ENCODE results near the gene RBM10.

RBM10 gene

DNA sequence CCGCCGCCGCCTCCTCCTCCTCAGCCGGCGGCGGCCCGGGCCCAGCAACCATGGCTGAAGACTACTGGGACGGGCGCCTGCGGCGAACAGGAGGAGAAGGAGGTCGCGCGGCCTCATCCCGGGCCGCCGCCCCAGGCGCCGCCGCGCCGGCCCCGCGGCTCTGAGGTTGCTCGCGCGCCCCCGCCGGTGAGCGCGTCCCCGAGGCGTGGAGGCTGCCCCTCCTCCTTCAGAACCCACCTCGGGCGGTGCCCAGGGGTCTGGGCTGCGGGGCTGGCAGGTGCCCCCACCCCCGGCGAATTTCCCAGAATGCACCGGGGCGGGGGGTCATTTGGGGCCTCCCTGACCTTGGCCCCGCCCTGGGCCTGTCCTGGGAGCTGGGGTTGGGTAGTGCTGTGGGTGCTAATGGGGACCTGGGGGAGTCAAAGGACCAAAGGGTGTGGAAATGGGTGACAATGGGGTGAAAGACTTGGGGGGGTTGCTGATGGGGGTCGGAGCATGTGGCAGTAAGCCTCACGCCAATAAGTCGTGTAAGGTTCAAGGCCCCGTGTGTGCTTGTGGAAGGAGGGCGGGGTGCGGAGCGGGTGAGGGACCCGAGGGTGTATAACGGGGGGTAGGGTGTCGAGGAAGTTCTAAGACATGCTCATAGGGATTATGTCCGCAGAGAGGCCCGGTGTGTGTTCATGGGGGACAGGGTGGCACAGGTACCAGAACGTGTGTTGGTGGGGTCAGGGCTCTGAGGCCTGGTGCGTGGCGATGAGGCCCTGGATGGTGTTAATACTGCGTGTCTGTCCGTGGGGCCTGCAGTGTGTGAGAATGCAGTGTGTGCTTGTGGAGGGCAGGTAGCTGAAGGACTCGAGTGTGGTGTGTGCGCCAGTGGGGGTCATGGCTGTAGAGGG is 74.1 kb downstream of the RBM10 start:
- DNase-seq (ENCODE audit: low spot score) = peak; percentile 35

DNA sequence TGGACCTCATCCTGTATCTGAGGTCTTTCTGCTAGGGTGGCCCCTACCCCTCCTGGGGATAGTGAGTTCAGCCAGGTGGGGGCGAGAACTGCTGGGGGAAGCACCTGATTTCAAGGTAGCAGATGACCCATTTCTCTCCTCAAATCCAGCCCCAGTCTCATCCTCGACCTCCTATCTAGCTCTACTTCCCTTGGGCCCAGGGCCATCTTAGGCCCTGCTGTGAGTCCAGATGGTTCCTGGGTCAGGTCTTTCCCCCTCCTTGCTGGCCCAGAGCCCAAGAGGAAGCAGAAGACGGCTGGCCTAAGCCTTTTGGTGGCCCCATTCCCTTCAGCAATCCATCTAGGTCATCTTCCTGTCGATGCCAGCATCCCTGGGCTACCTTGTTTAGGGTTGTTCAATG is 76.7 kb downstream of the RBM10 start:
- DNase-seq (ENCODE audit: low spot score) = no peak

DNA sequence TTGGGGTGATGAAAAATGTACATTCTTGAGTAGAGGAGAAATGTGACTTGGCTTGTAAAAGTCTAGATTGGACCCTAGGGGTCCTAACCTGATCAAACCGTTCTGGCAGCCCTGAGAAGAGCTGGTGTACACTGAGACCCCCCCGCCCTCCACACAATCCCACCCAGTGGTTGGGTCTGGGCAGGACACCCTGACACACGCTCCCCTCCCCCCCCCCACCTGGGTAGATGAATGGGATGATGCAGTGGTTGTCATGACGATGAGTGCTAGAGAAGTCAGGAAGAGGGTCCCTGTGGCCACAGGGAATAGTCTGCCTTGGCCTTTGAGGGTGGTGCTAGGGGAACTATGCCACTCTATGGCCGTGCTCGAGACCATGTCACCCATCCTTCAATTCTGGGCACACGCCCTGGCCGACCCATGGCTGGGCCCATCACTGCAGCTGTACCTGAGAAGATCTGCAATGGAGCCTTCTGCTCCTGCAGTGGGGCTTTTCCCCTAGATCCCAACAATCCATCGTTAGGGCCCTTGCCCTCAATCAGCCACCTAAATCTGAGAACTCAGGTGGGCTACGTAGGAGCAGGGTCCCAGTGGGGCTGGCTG is 77.8 kb downstream of the RBM10 start:
- DNase-seq (ENCODE audit: low spot score) = no peak

DNA sequence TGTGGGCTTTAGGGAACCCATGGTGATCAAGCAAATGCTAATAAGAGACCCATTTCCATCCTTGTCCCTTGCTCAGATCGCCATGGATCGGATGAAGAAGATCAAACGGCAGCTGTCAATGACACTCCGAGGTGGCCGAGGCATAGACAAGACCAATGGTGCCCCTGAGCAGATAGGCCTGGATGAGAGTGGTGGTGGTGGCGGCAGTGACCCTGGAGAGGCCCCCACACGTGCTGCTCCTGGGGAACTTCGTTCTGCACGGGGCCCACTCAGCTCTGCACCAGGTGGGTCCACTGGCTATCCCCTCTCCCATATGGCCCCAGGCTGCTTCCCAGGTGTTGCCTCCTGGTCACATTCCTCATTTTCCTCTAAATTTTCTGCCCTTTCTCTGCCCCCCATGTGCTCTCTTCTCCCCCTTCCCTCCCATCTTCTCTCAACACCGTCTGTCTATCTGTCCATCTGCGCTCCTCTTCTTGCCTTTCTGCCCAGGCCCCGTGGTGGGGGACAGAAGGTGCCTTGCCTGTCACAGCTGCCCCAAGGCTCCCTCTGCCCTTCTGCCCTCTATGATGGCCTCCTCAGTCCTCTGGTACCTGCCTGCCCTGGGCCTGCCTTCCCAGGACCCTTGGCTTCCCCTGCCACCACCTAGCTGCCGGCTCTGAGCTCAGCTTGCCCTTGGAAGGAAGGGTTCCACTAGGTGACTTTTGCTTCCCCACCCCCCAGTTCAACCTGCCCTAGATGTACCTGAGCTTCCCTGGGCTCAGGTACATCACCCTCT is 78.6 kb downstream of the RBM10 start:
- no peak for DNase-seq (ENCODE audit: low spot score)

DNA sequence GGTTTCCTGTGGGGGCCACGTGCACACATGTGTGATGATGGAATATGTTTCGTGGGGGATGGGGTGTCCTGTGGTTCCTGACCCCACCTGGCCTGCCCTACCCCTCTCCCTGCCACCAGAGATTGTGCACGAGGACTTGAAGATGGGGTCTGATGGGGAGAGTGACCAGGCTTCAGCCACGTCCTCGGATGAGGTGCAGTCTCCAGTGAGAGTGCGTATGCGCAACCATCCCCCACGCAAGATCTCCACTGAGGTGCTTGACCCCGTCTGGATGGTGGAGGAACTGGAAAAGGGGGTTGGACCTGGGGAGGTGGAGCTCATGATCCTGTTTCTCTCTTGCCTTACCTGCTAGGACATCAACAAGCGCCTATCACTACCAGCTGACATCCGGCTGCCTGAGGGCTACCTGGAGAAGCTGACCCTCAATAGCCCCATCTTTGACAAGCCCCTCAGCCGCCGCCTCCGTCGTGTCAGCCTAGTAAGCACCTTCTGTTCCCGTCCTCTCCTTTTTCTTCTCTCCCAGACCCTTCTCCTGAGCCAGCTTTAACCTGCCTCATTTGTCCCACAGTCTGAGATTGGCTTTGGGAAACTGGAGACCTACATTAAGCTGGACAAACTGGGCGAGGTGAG is 79.4 kb downstream of the RBM10 start:
- DNase-seq (ENCODE audit: low spot score) = no peak

DNA sequence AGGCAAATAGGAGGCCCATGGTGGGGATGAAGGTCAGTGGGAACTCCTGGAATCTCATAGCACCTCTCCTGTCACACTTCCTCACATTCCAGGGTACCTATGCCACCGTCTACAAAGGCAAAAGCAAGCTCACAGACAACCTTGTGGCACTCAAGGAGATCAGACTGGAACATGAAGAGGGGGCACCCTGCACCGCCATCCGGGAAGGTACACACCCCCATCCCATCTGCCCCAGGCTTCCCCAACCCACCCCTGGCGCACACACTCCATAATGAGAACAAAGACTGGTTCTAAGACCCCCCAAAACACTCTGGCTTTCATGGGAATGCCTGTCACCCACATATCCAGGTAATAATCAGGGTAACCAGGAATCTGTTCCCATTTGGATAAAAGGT is 79.9 kb downstream of the RBM10 start:
- DNase-seq (ENCODE audit: low spot score) = no peak

DNA sequence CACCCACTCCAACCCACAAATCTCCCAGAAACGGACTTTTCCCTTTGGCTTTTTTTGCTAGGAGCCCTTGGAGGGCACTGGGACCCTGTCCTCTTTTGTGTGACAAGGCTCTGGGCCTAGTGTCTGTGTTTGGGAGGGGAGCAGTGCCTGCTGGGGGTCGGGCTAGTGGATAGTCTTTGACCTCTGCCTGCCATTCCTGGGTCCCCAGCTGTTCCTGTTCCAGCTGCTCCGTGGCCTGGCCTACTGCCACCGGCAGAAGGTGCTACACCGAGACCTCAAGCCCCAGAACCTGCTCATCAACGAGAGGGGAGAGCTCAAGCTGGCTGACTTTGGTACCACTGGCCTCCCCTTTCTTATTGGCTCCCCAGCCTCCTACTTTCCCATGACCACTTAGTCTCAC is 81.0 kb downstream of the RBM10 start:
- no peak for DNase-seq (ENCODE audit: low spot score)

DNA sequence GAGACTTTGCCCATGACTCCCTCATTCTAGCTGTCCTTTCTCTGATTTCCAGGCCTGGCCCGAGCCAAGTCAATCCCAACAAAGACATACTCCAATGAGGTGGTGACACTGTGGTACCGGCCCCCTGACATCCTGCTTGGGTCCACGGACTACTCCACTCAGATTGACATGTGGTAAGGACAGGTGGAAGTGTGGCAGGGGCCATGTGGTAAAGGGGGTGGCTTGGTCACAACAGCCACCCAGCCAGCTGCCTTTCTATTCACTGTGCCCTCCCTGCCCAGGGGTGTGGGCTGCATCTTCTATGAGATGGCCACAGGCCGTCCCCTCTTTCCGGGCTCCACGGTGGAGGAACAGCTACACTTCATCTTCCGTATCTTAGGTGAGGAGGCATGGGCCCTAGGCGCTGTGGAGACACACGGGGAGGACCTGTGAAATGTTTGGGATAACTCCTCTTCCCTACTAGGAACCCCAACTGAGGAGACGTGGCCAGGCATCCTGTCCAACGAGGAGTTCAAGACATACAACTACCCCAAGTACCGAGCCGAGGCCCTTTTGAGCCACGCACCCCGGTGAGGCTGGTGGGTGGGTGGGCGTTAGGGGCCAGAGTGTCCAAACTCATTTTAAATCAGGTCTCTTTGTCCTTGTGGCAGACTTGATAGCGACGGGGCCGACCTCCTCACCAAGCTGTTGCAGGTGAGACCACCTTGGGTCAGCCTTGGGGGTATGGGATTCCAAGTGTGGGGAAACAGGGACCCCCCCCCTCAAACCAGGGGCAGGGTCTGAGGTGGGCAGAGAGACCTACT is 81.7 kb downstream of the RBM10 start:
- DNase-seq (ENCODE audit: low spot score) = no peak

DNA sequence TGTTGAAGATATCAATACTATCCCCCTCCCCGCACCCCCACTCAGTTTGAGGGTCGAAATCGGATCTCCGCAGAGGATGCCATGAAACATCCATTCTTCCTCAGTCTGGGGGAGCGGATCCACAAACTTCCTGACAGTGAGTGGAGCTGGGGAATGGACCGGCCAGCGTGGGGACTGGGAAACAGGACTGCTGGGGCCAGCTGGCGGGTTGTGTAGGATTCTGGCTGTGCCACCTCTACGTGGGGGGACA is 82.2 kb downstream of the RBM10 start:
- DNase-seq (ENCODE audit: low spot score) = no peak

DNA sequence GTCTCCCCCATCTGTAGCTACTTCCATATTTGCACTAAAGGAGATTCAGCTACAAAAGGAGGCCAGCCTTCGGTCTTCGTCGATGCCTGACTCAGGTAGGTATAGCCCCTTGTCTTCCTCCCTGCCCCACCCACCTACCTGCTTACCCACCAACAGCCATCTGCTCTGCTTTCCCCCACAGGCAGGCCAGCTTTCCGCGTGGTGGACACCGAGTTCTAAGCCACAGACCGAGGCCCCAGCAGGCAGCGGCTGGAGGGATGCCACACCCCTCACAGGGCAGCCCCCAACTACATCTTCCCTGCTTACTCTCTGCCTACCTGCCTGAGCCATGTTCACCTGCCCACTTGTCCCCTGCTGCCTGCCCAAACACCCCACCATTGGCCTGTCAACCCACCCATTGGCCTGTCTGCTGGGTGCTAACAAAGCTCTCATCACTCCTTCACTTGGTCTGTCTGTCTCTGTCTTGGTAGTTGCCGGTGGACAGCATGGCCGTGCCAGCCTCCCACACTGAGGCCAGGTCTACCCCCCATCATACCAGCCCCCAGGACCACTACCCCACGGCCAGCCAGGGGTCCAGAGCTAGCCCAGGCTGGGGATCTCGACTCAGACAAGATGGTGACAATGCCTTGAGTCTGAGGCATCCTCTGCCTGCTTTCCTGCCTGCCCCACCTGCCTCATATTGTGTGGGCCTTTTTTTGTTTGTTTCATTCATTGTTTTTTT is 83.7 kb downstream of the RBM10 start:
- DNase-seq (ENCODE audit: low spot score) = no peak

DNA sequence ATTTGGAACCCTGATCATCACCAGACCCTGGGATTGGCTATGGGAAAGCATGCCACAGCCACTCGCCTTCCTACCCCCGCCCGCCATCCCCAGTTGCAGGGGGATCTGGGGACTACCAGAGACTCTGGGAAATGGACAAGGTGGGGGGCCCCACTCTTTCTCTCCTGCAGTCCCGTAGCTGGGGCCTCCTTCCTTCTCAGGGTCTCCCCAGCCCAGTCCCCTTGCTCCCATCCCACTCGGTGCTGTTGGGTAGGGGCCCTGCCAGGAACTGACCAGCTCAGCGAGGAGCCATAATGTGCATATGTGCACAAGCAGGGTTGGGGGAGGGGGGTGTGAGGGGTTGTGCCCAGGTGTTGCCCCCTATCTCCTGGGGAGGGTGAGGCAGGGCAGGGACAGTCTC is 84.4 kb downstream of the RBM10 start:
- no peak for DNase-seq (ENCODE audit: low spot score)

DNA sequence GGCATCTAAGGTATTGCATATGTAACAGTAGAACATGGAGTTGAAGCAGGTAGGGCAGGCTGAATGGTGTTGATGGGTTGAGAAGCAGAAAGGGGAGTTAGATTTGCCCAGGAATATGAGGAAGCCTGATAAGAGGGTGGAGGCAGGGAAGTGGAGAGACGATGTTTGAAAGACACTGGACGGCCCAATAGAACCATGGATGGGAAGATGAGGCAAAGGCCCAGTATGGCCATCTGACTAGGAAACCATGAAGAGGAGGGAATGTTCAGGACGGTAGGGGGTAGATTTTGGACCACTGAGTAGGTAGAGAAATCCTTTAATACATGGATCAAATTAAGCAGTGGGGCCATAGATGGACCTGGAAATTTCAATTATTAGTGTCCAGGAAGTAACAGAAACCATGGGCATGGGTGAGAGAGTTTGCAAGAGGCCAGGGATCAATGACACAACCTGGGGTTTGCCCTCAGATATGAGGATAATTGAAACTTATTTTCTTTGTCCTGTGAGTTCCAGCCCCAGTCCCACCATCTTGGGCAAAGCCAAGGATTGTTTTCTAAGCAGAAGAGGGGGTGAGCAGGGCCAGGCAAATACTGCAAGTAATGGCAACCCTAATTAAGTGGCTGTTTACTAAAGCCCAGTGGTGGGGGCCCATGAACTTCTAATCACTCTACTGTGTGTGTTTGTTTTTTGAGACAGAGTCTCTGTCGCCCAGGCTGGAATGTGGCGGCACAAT is 85.3 kb downstream of the RBM10 start:
- no peak for DNase-seq (ENCODE audit: low spot score)

DNA sequence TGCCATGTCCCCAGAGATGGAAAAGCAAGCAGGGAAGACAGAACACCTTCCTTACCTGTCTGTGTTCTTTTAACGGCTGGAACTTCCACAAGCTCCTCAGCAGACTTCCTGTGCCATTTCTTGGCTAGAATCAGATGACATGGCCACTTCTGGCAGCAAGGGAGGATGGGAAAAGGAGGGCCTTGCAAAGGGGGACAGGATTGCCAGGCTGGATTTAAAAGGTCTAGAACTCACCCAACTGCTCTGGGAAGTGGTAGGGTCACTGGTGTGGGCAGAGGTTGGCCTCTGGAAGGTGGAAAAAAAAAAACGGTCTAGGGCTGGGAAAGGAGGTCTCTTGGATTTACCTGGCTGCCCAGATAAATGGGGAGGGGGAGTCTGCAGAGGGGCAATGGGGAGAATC is 86.1 kb downstream of the RBM10 start:
- no peak for DNase-seq (ENCODE audit: low spot score)

DNA sequence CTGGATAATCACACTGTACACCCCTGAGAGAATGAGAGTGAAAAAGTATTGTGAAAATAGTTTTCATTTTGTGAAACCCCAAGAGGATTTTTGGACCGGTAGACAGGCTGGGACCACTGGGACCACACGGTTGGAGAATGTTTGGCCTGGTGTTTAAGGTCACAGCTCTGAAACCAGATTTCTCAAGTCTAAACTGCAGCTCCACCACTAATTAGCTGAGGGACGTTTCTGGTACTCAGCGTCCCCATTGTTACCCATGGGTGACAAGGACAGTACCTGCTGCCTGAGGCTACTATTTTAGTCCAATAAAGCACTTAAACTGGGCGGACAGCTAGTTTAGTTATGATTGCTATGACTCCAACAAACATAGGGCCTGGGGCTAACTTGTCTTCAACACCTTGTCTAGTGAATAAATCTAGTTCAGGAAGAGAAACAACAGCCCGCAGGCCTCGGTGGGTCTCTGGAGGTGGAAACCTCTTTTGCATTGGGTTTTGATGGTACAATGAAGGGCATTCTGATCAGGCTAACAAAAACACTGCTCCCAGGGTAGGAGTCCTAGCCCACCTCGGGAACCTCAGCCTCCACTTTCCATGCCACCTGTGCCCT is 87.3 kb downstream of the RBM10 start:
- DNase-seq (ENCODE audit: low spot score) = no peak

DNA sequence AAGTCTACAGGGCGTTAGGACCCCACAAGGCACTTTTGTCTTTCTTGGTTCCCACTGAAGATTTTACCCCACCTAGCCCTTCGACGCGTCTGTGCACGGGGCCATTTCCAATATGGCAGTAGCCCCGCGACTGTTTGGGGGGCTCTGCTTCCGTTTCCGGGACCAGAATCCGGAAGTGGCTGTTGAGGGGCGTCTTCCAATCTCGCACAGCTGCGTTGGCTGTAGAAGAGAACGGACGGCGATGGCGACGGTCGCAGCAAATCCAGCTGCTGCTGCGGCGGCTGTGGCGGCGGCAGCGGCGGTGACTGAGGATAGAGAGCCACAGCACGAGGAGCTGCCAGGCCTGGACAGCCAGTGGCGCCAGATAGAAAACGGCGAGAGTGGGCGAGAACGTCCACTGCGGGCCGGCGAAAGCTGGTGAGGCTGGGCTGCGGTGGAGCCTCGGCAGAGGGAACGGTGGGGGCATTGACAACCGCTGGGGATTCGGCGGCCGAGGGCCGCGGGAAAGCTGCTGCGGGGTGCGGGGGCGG is 87.8 kb downstream of the RBM10 start, which contains the start of gene USP11:
Gene USP11 (plus strand): TSS at position 207 of the 530 bp plus-strand sequence. CDS start 35 bp downstream, at position 242.
- DNase-seq (ENCODE audit: low spot score) = peak; percentile 52

DNA sequence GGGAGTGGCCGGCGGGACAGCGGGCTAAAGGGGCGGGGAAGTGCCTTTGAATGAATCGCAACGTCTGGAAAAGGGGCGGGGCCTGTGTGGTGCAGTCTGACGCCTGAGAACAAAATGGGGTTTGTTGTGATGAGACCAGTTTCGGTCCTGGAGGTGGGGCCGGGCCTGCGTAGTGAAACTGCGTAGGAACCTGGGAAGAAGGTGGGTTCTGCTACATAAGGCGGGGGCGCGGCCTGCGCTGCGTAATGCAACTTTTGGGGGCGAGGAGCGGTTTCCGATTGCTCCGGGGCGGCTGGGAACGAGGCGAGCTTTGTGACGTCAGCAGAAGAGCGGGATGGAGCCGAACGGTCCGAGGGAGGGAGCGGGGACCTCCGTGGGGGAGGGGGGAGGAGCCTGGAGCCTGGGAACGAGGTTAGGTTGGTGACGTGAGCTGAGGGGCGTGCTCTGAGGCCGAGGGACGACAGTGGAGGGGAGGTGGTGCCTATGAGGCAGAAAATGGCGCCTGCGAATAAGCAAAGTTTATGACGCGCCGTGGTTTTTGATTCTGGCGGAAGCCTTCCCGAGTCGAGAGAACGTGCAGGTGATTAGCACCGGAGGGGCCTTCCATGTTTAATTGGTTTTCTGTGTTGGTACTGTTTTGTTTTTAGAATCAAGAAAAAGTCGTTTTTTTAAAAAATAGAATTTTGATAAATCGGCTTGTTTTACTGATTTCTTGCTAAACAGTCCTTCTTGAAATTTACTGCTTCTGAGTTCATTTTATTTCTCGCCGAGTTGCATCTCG is 88.5 kb downstream of the RBM10 start:
- peak; percentile 97 for DNase-seq (ENCODE audit: low spot score)

DNA sequence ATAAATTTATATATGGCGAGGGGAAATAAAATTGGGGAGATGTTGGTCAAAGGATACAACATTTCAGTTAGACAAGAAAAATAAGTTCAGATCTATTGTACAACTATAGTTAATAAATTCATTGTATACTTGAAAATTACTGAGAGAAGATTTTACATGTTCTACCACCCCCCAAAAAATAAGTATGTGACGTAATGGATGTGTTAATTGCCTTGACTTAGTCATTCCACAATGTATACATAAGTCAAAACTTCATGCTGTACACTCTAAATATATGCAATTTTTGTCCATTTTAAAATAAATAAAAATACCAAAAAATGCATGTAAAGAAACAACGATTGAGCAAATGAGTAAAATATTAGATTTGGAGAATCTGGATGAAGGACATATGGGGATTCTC is 89.6 kb downstream of the RBM10 start:
- DNase-seq (ENCODE audit: low spot score) = no peak

DNA sequence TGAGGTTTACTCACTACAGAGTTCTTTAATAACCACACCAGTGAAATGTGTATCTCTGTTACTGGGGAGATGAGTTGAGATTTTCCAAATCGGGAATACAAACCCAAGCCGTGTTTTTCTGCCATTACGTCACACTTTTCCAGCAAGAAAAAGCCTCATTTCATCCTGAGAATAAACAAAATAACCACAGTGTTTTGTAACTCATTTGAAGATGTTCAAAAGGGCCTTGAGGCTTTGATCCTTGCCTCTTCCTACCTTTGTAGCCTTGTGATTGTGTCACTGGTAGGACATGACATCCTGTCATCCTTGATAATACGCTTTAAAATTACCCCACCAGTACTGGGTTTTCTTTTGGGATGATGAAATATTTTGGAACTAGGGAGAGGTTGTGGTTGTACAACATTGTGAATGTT is 90.7 kb downstream of the RBM10 start:
- DNase-seq (ENCODE audit: low spot score) = no peak
